ENCODE results near the gene MADD. TPM values are rescaled to one million over a fixed set of nuclear protein-coding genes. Genes with fewer than 3 reads are reported as not detected.

MADD gene
- total RNA-seq, 1 experiment from 2014 or later, result 41.0 TPM

DNA sequence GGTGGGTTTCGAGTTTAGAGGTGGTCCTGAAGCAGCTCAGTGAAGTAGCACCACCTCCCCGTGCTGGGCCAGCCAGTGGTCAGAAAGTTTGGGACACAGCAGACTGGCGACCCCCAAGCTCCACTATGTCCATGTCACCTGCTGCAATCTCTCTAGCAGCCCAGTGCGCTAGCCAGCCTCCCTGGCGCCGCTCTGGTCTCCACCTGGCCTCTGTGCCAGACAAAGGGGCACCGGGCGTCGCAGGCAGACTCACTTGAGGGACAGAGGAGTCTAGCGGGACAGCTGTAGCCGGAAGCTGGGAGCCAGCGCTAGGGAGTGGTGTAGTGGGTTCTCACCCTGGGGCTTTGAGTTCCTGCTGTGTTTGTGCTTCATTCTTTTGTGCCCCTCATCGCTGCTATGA is 57.1 kb downstream of the MADD start:
- H3K23ac ChIP-seq (ENCODE audit: insufficient read length, low read depth, low read length), result no peak overlapping the region
- no peaks in the 10 kb centered on the region for H3K4me1 ChIP-seq (ENCODE audit: insufficient read depth, low read length)
- no peak overlapping the region for H2AK5ac ChIP-seq (ENCODE audit: insufficient read length, low read length)
- no peaks in the 10 kb centered on the region for H4K20me1 ChIP-seq (ENCODE audit: control insufficient read depth, insufficient read depth, insufficient read length)
- H3K4me3 Mint-ChIP-seq, result no peak overlapping the region
- no peaks in the 10 kb centered on the region for H3K27me3 ChIP-seq (ENCODE audit: insufficient read depth, low read length)
- H2BK15ac ChIP-seq (ENCODE audit: low read depth, low read length), result no peak overlapping the region
- DNase-seq, result no peak
- H3K18ac ChIP-seq (ENCODE audit: insufficient read length, low read depth, low read length), result no peak overlapping the region
- H2BK20ac ChIP-seq (ENCODE audit: low read depth, low read length, poor library complexity, severe bottlenecking), result no peak overlapping the region
- H3K4me1 Mint-ChIP-seq, result no peaks in the 10 kb centered on the region
- no peak overlapping the region for H2BK12ac ChIP-seq (ENCODE audit: insufficient read length, low read depth, low read length)
- no peak overlapping the region for H3K14ac ChIP-seq (ENCODE audit: insufficient read depth, low read length)
- H4K91ac ChIP-seq (ENCODE audit: insufficient read length, low read depth, low read length), result no peak overlapping the region
- no peak overlapping the region for H3K9ac ChIP-seq (ENCODE audit: extremely low read depth, insufficient read length, low read length)
- no peak overlapping the region for H3T11ph ChIP-seq (ENCODE audit: low read length)
- H3K27me3 Mint-ChIP-seq (ENCODE audit: low read depth), result no peaks in the 10 kb centered on the region
- no peak overlapping the region for H3K56ac ChIP-seq (ENCODE audit: insufficient read length, low read depth, low read length)
- no peaks in the 10 kb centered on the region for H3K23me2 ChIP-seq (ENCODE audit: insufficient read length, low read depth, low read length, poor library complexity, severe bottlenecking)
- no peak overlapping the region for H2AFZ ChIP-seq (ENCODE audit: low read length)
- H4K8ac ChIP-seq (replicated peaks; ENCODE audit: insufficient read length, low read depth, low read length), result no peak overlapping the region
- H2BK120ac ChIP-seq (ENCODE audit: low read depth, low read length, poor library complexity, severe bottlenecking), result no peak overlapping the region
- H3K4me2 ChIP-seq (ENCODE audit: insufficient read depth, insufficient read length, low read length), result no peak overlapping the region
- no peak overlapping the region for H2BK5ac ChIP-seq (ENCODE audit: insufficient read length, low read length)
- TF ChIP-seq, protein P1, sequence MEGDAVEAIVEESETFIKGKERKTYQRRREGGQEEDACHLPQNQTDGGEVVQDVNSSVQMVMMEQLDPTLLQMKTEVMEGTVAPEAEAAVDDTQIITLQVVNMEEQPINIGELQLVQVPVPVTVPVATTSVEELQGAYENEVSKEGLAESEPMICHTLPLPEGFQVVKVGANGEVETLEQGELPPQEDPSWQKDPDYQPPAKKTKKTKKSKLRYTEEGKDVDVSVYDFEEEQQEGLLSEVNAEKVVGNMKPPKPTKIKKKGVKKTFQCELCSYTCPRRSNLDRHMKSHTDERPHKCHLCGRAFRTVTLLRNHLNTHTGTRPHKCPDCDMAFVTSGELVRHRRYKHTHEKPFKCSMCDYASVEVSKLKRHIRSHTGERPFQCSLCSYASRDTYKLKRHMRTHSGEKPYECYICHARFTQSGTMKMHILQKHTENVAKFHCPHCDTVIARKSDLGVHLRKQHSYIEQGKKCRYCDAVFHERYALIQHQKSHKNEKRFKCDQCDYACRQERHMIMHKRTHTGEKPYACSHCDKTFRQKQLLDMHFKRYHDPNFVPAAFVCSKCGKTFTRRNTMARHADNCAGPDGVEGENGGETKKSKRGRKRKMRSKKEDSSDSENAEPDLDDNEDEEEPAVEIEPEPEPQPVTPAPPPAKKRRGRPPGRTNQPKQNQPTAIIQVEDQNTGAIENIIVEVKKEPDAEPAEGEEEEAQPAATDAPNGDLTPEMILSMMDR (conservative IDR thresholded peaks at IDR 0.05), result no peak
- H3K9me3 ChIP-seq (ENCODE audit: control insufficient read depth, low read depth, low read length), result no peaks in the 10 kb centered on the region
- H3K27ac Mint-ChIP-seq, result peak overlapping the region in 1 of 3 experiments; percentile 85; a peak in 1 of 7 replicates
- H3K79me1 ChIP-seq (ENCODE audit: insufficient read depth, low read depth, low read length, poor library complexity, severe bottlenecking), result no peaks in the 10 kb centered on the region
- no peaks in the 10 kb centered on the region for H3K79me2 ChIP-seq (ENCODE audit: insufficient read depth, low read length)
- H3K36me3 Mint-ChIP-seq (ENCODE audit: insufficient read depth in 1 of 3, low read depth in 3 of 3), result peaks cover 4 to 39% (median 28%) of the 10 kb centered on the region in 3 experiments; a peak in 5 of 7 replicates
- no peak overlapping the region for H3K4ac ChIP-seq (ENCODE audit: low read depth, low read length)
- no CpG with 5 or more reads among the region's 13 CpGs for WGBS (ENCODE audit: extremely low coverage, insufficient read length, low lambda C conversion rate)
- no peak overlapping the region for H4K5ac ChIP-seq (ENCODE audit: insufficient read length, low read depth, low read length)
- no peaks in the 10 kb centered on the region for H3K9me3 Mint-ChIP-seq
- no peak overlapping the region for H3K27ac ChIP-seq (ENCODE audit: insufficient read length, low read depth, low read length)
